HepG2 (cell line): ENCODE measurements around the gene SYTL2. TPM values are rescaled to one million over a fixed set of nuclear protein-coding genes. Genes with fewer than 3 reads are reported as not detected.
"Not testable (repeated sequence)": the region's sequence is repeated elsewhere in the genome, so short reads cannot be mapped to it uniquely, and the experiment has no call there.

ENCODE experiments used
- ATAC-seq: fragments of 200-7000 bp; cut with Tn5 transposase; 3 replicates; pipeline ENCODE4 v1.9.1; 2020; ENCODE audit warnings: mild to moderate bottlenecking, moderate library complexity
- BruUV-seq: library from RNA; stranded (reverse); fragments of 400-500 nt; replicated peaks from 2 replicates; lab custom pipeline; 2021; lab: Mats Ljungman, UMichigan
- CTCF ChIA-PET: fragments of 300-600 bp; formaldehyde crosslinking; extraction: SDS; loops from one replicate; lab custom pipeline; 2021; ENCODE audit warnings: low total read pairs, inconsistent platforms, low intra/inter-chr PET ratio; lab: Yijun Ruan, JAX
- POLR2A ChIA-PET: fragments of 350-600 bp; sonication (Branson Sonifier 250); formaldehyde crosslinking; loops from one replicate; lab custom pipeline; 2020; ENCODE audit warnings: antibody characterized with exemption, inconsistent platforms; lab: Yijun Ruan, JAX
- DNase-seq: peaks from one replicate; pipeline ENCODE4 v3.0.0-alpha.2; 2015; ENCODE audit warnings: low spot score
- FAIRE-seq: peaks from 3 replicates; lab custom pipeline; 2011; peaks lifted over from hg19 to GRCh38; lab: Jason Lieb, UNC
- H2AFZ ChIP-seq: one replicate; pipeline ENCODE4 v1.6.1; 2011; ENCODE audit warnings: low read length, inconsistent platforms
- H3K27ac ChIP-seq: fragments of 300-600 bp; 3 replicates; pipeline ENCODE4 v1.8.0; 2011; ENCODE audit warnings: mixed run types, mild to moderate bottlenecking, mixed read lengths, low read length, inconsistent platforms; ENCODE audit not compliant: insufficient read depth; ENCODE audit errors: extremely low read length
- H3K27me3 ChIP-seq, 2 experiments: fragments of 200-600 bp in 1 of 2; 2 replicates in 1 of 2; 3 replicates in 1 of 2; pipeline versions ENCODE4 v1.6.0 to v1.8.0; 2011; ENCODE audit warnings: low read length in 2 of 2, mild to moderate bottlenecking in 2 of 2, moderate library complexity in 2 of 2, inconsistent platforms in 1 of 2; ENCODE audit not compliant: insufficient read depth in 2 of 2, control insufficient read depth in 1 of 2
- H3K36me3 ChIP-seq, 2 experiments: fragments of 200-600 bp in 1 of 2; replicated peaks in 1 of 2; 2 replicates in 1 of 2; 3 replicates in 1 of 2; pipeline versions ENCODE4 v1.5.1 to v1.8.0; 2011; ENCODE audit warnings: low read length in 2 of 2, inconsistent platforms in 1 of 2; ENCODE audit not compliant: insufficient read depth in 2 of 2, control insufficient read depth in 1 of 2
- H3K4me1 ChIP-seq: 2 replicates; pipeline ENCODE4 v1.5.1; 2012; ENCODE audit warnings: low read length, inconsistent platforms; ENCODE audit not compliant: insufficient read depth
- H3K4me2 ChIP-seq: 2 replicates; pipeline ENCODE4 v1.6.0; 2011; ENCODE audit warnings: low read depth, low read length, inconsistent platforms
- H3K4me3 ChIP-seq, 3 experiments: fragments of 200-600 bp in 1 of 3; sonication (generic), shearing (Covaris generic) in 1 of 3; replicated peaks in 1 of 3; 2 replicates each; pipeline ENCODE4 v1.5.1; 2011 to 2016; ENCODE audit warnings: low read length in 3 of 3, inconsistent platforms in 2 of 3, low read depth in 2 of 3, mild to moderate bottlenecking in 2 of 3, control low read depth in 1 of 3, mixed read lengths in 1 of 3; ENCODE audit not compliant: insufficient read depth in 1 of 3
- H3K79me2 ChIP-seq: one replicate; pipeline ENCODE4 v1.6.1; 2011; ENCODE audit warnings: low read length, inconsistent platforms; ENCODE audit not compliant: insufficient read depth
- H3K9ac ChIP-seq: 2 replicates; pipeline ENCODE4 v1.6.0; 2011; ENCODE audit warnings: mild to moderate bottlenecking, low read depth, low read length, inconsistent platforms; ENCODE audit not compliant: insufficient read depth
- H3K9me3 ChIP-seq: 2 replicates; pipeline ENCODE4 v1.5.1; 2012; ENCODE audit warnings: mild to moderate bottlenecking, low read length
- H4K20me1 ChIP-seq: 2 replicates; pipeline ENCODE4 v1.6.0; 2011; ENCODE audit warnings: inconsistent platforms, mild to moderate bottlenecking, low read length, moderate library complexity; ENCODE audit not compliant: insufficient read depth
- RFXANK ChIP-seq: IDR thresholded peaks from 2 replicates; pipeline ENCODE4 v1.6.1; 2016
- ZNF274 ChIP-seq: sonication (generic); formaldehyde crosslinking; IDR thresholded peaks from 2 replicates; pipeline ENCODE4 v1.5.1; 2020; ENCODE audit warnings: mild to moderate bottlenecking, missing genetic modification reagents
- in situ Hi-C: cut with HindIII; loops from 2 replicates; pipeline ENCODE4 v1.10.0; 2017; ENCODE audit warnings: low pct_unique_long_range_greater_than_20kb; ENCODE audit not compliant: extremely low pct_ligation_motif_present
- intact Hi-C: fragments of 100-400 bp; cut with micrococcal nuclease; formaldehyde crosslinking; loops from one replicate; pipeline ENCODE4 v1.10.0; 2022; ENCODE audit not compliant: unreplicated experiment
- polyA plus RNA-seq, 8 experiments: library from polyadenylated mRNA; depleted of rRNA in 3 of 8; stranded (reverse) in 7 of 8; unstranded in 1 of 8; fragments of >200 nt; fragmentation: Illumina TruSeq in 4 of 8; extraction: Trizol in 4 of 8; gene quantifications; 2 replicates each; pipeline versions ENCODE4 v1.2.1 to v1.2.3, GENCODE V29; 2011 to 2016; ENCODE audit warnings: low read depth in 4 of 8, missing spikeins in 1 of 8, mixed read lengths in 1 of 8; ENCODE audit not compliant: insufficient read depth in 1 of 8
- total RNA-seq, 5 experiments: library from RNA; depleted of rRNA; stranded (reverse); fragments of >200 nt; fragmentation: Illumina TruSeq; extraction: Trizol; gene quantifications; 2 replicates each; pipeline ENCODE4 v1.2.3, GENCODE V29; 2016; ENCODE audit warnings: low read depth in 1 of 5
- TF ChIP-seq, protein P1 (sequence below): sonication (generic); formaldehyde crosslinking; IDR thresholded peaks from 2 replicates; pipeline ENCODE4 v1.4.0; 2020; ENCODE audit warnings: mild to moderate bottlenecking, missing genetic modification reagents
- TF ChIP-seq, protein P2 (sequence below): sonication (generic); formaldehyde crosslinking; IDR thresholded peaks from 2 replicates; pipeline ENCODE4 v1.8.1; 2023; ENCODE audit warnings: mild to moderate bottlenecking, missing genetic modification reagents

SYTL2 gene
- total and polyA plus RNA-seq, 2 of the 13 experiments (the other 11 are each of a cell fraction or from before 2014, with no cell fraction given), result 0.77 to 0.90 TPM

DNA sequence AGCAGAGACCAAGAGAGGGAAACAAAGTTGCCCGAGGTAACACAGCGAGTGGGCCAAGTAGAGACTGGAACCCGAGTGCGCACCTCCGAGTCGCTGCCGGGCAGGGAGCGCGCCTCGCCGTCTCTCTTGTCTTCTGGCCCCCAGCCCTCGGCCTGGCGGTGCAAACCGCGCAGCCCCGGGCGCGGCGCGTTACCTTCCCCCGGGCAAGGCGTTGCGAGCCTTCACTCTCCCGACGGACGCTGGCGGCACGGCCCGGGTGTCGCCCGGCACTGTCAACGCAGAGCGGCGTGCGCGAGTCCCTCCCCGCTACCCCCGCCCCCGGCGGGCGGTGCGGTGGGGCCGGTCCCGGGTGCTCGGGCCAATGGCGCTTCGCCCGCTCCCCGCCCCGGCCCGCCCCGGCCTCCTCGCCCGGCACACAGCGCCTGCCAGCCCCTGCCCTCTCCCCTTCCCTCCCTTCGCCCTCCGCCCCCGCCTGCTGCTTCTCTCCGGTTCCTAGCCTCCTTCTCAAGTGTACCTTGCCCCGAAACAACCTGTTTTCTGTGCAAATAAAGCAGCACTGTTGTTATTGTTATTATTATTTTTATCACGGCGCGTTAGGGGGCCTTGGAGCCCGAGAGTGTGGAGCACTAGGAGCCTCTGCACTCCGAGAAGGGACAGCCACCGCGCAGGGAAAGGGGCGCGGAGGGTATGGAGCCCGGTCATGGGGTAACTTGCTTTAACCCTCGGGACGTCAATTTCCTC lies at the start of gene SYTL2 (continued):
- TF ChIP-seq, protein P1, sequence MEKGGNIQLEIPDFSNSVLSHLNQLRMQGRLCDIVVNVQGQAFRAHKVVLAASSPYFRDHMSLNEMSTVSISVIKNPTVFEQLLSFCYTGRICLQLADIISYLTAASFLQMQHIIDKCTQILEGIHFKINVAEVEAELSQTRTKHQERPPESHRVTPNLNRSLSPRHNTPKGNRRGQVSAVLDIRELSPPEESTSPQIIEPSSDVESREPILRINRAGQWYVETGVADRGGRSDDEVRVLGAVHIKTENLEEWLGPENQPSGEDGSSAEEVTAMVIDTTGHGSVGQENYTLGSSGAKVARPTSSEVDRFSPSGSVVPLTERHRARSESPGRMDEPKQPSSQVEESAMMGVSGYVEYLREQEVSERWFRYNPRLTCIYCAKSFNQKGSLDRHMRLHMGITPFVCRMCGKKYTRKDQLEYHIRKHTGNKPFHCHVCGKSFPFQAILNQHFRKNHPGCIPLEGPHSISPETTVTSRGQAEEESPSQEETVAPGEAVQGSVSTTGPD (CRISPR knock-in tag), result no peak
- TF ChIP-seq RFXANK (CRISPR knock-in tag) (no peak), ZNF274 (CRISPR knock-in tag) (peak; percentile 41; the same call in 1 of the 2 replicates)
- TF ChIP-seq, protein P2, sequence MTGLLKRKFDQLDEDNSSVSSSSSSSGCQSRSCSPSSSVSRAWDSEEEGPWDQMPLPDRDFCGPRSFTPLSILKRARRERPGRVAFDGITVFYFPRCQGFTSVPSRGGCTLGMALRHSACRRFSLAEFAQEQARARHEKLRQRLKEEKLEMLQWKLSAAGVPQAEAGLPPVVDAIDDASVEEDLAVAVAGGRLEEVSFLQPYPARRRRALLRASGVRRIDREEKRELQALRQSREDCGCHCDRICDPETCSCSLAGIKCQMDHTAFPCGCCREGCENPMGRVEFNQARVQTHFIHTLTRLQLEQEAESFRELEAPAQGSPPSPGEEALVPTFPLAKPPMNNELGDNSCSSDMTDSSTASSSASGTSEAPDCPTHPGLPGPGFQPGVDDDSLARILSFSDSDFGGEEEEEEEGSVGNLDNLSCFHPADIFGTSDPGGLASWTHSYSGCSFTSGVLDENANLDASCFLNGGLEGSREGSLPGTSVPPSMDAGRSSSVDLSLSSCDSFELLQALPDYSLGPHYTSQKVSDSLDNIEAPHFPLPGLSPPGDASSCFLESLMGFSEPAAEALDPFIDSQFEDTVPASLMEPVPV (CRISPR knock-in tag), result no peak

DNA sequence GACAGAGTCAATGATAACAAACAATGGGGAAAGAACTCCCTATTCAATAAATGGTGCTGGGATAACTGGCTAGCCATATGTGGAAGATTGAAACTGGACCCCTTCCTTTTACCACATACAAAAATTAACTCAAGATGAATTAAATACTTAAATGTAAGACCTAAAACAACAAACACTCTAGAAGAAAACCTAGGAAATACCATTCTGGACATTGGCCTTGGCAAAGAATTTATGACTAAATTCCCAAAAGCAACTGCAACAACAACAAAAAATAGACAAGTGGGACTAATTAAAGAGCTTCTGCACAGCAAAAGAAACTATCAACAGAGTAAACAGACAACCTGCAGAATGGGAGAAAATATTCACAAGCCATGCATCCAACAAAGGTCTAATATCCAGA lies 48.6 kb upstream of the SYTL2 start:
- ATAC-seq, H2AFZ ChIP-seq, H3K27me3 ChIP-seq, H4K20me1 ChIP-seq, BruUV-seq, H3K4me2 ChIP-seq, FAIRE-seq, H3K9me3 ChIP-seq, H3K79me2 ChIP-seq, H3K27ac ChIP-seq, DNase-seq, H3K4me3 ChIP-seq, H3K36me3 ChIP-seq, CTCF ChIA-PET, H3K9ac ChIP-seq, POLR2A ChIA-PET: not testable (repeated sequence)
- H3K4me1 ChIP-seq, result peaks cover 22% of the 10 kb centered on the region
- intact Hi-C loops (loop anchor here (10.0 kb wide), 1 partner anchor 175 kb away; no protein-coding TSS in a partner anchor), in situ Hi-C loops (loop anchor here (5.0 to 10.0 kb wide), 2 partner anchors 345 to 433 kb away; no protein-coding TSS in a partner anchor)
